ENCODE data around the gene UXS1.

DNA sequence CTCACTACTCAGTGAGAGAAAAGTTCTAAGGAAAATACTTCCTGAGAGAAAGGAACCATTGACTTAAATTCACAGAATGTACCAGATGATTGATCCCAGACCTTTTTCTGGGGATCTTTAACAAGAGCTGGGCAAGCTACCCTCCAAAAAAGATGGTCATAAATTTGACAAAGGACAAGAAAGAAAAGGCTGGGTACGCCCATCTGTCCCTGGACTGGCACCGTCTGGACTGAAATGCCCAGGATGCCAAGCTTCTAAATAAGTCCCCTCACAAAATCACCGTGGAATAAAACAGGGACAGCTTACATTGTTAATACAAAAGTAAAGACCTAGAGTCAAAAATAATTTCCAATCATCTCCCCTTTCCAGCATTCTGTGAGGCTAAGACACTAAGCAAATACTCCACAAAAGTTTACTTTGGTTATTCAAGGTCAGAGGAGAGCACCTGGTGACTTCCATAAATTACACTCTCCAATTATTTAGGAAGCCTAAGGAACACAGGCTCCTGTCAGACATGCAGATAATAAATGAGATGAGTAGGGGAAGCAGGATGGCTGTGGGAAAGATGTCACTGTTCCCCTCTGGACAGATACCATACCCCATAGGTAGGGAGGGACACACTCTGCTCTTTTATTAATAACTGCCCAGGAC is 69.9 kb downstream of the UXS1 start:
- TF ChIP-seq EZH2phosphoT487 (IDR thresholded peaks at IDR 0.05; ENCODE audit: borderline replicate concordance, low read depth) (no peak), EP300 (IDR thresholded peaks at IDR 0.05; ENCODE audit: borderline replicate concordance in 1 of 2, low read depth in 1 of 2, low read length in 1 of 2) (no peak), RXRA (IDR thresholded peaks at IDR 0.05; ENCODE audit: borderline replicate concordance, low read depth) (no peak), GABPA (IDR thresholded peaks at IDR 0.05; ENCODE audit: low read depth) (no peak), MXI1 (IDR thresholded peaks at IDR 0.05; ENCODE audit: low read depth, low read length) (no peak), POLR2AphosphoS5 (IDR thresholded peaks at IDR 0.05; ENCODE audit: low read depth, low read length) (no peak)
- TF ChIP-seq, protein P1, sequence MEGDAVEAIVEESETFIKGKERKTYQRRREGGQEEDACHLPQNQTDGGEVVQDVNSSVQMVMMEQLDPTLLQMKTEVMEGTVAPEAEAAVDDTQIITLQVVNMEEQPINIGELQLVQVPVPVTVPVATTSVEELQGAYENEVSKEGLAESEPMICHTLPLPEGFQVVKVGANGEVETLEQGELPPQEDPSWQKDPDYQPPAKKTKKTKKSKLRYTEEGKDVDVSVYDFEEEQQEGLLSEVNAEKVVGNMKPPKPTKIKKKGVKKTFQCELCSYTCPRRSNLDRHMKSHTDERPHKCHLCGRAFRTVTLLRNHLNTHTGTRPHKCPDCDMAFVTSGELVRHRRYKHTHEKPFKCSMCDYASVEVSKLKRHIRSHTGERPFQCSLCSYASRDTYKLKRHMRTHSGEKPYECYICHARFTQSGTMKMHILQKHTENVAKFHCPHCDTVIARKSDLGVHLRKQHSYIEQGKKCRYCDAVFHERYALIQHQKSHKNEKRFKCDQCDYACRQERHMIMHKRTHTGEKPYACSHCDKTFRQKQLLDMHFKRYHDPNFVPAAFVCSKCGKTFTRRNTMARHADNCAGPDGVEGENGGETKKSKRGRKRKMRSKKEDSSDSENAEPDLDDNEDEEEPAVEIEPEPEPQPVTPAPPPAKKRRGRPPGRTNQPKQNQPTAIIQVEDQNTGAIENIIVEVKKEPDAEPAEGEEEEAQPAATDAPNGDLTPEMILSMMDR (IDR thresholded peaks at IDR 0.05) = no peak
